Kasumi-1 (cell line): Measurements from ENCODE around the gene OST4.

Source experiments
- DNase-seq, 2 experiments: peaks; one replicate each; lab custom pipeline; 2025; lab: John Stamatoyannopoulos, UW

The OST4 gene

GRCh38 chr2:27053321-27053720 lies 18.1 kb downstream of the OST4 start:
- no peak for DNase-seq

- peak; percentile 33 to 38 for DNase-seq
Observed at GRCh38 chr2:27051902-27052645, 19.4 kb downstream of the OST4 start.

- peak; percentile 90 to 91 for DNase-seq
Observed at GRCh38 chr2:27050996-27051901, 20.2 kb downstream of the OST4 start, which contains the start of gene AGBL5. TSS of gene AGBL5 (plus strand) at chr2:27051668. CDS start at chr2:27052959, 1,291 bp downstream.

GRCh38 chr2:27050281-27050995 lies 21.0 kb downstream of the OST4 start:
- peak; percentile 85 to 89 for DNase-seq

- no peak for DNase-seq
Observed at GRCh38 chr2:27049422-27050280, 21.8 kb downstream of the OST4 start.

GRCh38 chr2:27042985-27043634 lies 28.3 kb downstream of the OST4 start:
- DNase-seq, result no peak

GRCh38 chr2:27042159-27042661 lies 29.2 kb downstream of the OST4 start:
- DNase-seq, result no peak

GRCh38 chr2:27041752-27042151 lies 29.7 kb downstream of the OST4 start:
- no peak for DNase-seq

GRCh38 chr2:27040282-27040681 lies 31.2 kb downstream of the OST4 start:
- DNase-seq, result no peak

GRCh38 chr2:27039871-27040270 lies 31.6 kb downstream of the OST4 start:
- no peak for DNase-seq

- DNase-seq, result no peak
Observed at GRCh38 chr2:27039426-27039825, 32.0 kb downstream of the OST4 start.

GRCh38 chr2:27038631-27039339 lies 32.7 kb downstream of the OST4 start:
- no peak for DNase-seq

GRCh38 chr2:27038012-27038411 lies 33.4 kb downstream of the OST4 start:
- no peak for DNase-seq

GRCh38 chr2:27033253-27033852 lies 38.1 kb downstream of the OST4 start:
- DNase-seq, result no peak

- peak; percentile 73 to 75 for DNase-seq
Observed at GRCh38 chr2:27032495-27033252, 38.8 kb downstream of the OST4 start, which contains the start of gene TMEM214. TSS of gene TMEM214 (plus strand) at chr2:27032965. CDS start at chr2:27033016, 51 bp downstream.

GRCh38 chr2:27029051-27029450 lies 42.4 kb downstream of the OST4 start:
- DNase-seq, result no peak

GRCh38 chr2:27027211-27027651 lies 44.2 kb downstream of the OST4 start:
- DNase-seq, result no peak
